Activated CD4-positive, alpha-beta memory T cell treated with anti-CD3 and anti-CD28 coated beads for 36 hours (primary cell): ENCODE measurements around the gene CCM2. TPM values are rescaled to one million over a fixed set of nuclear protein-coding genes. Genes with fewer than 3 reads are reported as not detected.
"Not testable (repeated sequence)": the region's sequence is repeated elsewhere in the genome, so short reads cannot be mapped to it uniquely, and the experiment has no call there.

Source experiments
- CTCF ChIA-PET: fragments of 350-600 bp; sonication (Branson Sonifier 250); formaldehyde crosslinking; loops from one replicate; lab custom pipeline; 2021; ENCODE audit warnings: antibody characterized with exemption, inconsistent platforms; lab: Charles Lee
- POLR2A ChIA-PET: fragments of 350-600 bp; sonication (Branson Sonifier 250); formaldehyde crosslinking; loops from one replicate; lab custom pipeline; 2021; ENCODE audit warnings: antibody characterized with exemption; lab: Charles Lee
- DNase-seq: peaks from one replicate; pipeline ENCODE4 v3.0.0-alpha.2; 2020
- H3K27ac Mint-ChIP-seq: one replicate; pipeline ENCODE4 v1.8.0; 2021; ENCODE audit warnings: mixed read lengths
- H3K27me3 Mint-ChIP-seq: one replicate; pipeline ENCODE4 v1.8.0; 2021; ENCODE audit warnings: mixed read lengths
- H3K36me3 Mint-ChIP-seq: one replicate; pipeline ENCODE4 v1.8.0; 2021; ENCODE audit warnings: mixed read lengths
- H3K4me1 Mint-ChIP-seq: one replicate; pipeline ENCODE4 v1.8.0; 2021; ENCODE audit warnings: low read depth, mixed read lengths
- H3K4me3 Mint-ChIP-seq: one replicate; pipeline ENCODE4 v1.8.0; 2021; ENCODE audit warnings: mild to moderate bottlenecking, mixed read lengths
- H3K9me3 Mint-ChIP-seq: one replicate; pipeline ENCODE4 v1.8.0; 2021; ENCODE audit warnings: mixed read lengths
- intact Hi-C: fragments of 100-400 bp; cut with micrococcal nuclease; formaldehyde crosslinking; loops from one replicate; pipeline ENCODE4 v1.15.1; 2023
- total RNA-seq, 2 experiments: library from RNA; stranded (reverse); gene quantifications; one replicate each; pipeline ENCODE4 v1.2.3, GENCODE V29; 2021

The CCM2 gene
- total RNA-seq, 2 experiments from 2014 or later: 85.2 to 89.6 TPM

DNA sequence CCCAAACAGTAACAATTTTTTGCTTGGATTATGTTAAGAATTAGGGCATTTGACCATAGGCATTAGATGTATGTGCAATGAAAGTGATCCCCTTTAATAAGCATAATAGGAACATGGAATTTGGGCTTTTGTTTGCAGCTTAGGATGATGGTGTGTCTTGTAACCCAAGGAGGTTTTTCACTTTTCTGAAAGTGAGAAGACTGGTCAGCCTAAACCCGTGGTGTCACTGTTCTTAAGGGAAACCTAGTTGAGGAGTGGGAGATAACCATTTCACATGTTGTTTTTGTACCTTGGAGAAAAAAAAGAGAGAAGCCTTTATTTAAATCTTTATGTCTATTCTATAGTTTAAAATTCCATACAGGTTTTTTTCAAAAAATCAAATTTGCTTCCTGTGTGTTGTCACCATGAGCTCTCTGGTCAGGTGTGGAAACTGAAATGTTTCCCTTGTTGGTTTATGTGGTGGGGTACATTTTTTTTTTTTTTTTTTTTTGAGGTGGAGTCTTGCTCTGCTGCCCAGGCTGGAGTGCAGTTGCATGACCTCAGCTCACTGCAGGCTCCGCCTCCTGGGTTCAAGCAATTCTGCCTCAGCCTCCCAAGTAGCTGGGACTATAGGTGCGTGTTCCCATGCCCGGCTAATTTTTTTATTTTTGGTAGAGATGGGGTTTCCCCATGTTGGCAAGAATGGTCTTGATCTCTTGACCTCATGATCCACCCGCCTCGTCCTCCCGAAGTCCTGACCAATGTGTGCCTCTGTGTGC lies 7.7 kb downstream of the CCM2 start:
- Mint-ChIP-seq H3K4me1 (peaks cover 48% of the 10 kb centered on the region), H3K36me3 (peaks cover 30% of the 10 kb centered on the region), H3K27me3 (no peaks in the 10 kb centered on the region), H3K4me3 (no peak overlapping the region), H3K27ac (peak overlapping the region; percentile 23), H3K9me3 (no peaks in the 10 kb centered on the region)
- CTCF ChIA-PET: interaction anchor here (0.9 to 1.3 kb wide), 2 partner anchors 10 to 128 kb away, joined by 4 to 5 read pairs; no protein-coding TSS in a partner anchor
- DNase-seq: no peak
- intact Hi-C loops: no loop called here
- POLR2A ChIA-PET: no interaction called here

DNA sequence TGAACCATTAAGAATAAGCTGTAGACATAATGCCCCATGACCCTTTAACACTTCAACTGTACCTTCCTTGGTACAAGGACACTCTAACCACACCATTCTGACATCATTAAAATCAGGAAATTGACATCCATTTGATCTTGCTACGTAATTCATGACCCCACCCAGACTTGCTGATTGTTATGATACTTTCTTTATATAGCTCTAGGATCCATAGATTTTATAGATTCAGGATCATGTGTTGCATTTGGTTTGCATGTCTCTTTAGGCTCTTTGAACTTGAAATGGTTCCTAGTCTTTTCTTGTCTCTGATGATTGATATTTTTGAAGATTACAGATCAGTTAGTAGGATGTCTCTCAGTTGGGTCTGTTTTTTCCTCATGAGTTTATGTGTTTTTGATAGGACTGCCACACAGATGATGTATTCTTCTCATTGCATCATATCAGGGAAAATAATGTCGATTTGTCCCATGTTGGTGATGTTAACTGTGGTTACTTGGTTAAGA lies 13.5 kb downstream of the CCM2 start:
- Mint-ChIP-seq H3K27ac (peak overlapping the region; percentile 1), H3K9me3 (no peaks in the 10 kb centered on the region), H3K36me3 (peaks cover 26% of the 10 kb centered on the region), H3K4me3 (no peak overlapping the region), H3K27me3 (no peaks in the 10 kb centered on the region), H3K4me1 (peaks cover 27% of the 10 kb centered on the region)
- DNase-seq: no peak
- CTCF ChIA-PET: interaction anchor here (1.1 kb wide), 1 partner anchor 10 kb away, joined by 3 read pairs; no protein-coding TSS in a partner anchor
- intact Hi-C loops: no loop called here
- POLR2A ChIA-PET: no interaction called here

DNA sequence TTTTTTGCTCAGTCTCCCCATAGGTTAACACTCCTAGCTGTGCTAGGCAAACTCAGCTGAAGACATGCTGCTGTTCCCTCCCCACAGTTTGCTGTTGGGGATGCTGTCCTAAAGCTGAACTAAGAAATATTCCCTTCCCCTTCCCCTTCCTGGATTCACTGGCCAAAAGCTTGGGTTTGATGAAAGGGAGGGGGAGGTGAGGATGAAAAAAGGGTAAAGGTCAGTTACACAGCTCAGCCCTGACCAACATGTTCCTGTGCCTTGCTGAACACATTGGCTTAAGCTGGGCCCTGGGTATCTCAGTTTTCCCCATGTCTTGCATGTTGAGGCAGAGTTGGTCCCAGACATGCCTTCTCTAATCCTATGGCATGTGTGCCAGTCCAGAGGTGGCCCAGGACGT lies 15.3 kb downstream of the CCM2 start:
- Mint-ChIP-seq H3K4me1 (peaks cover 25% of the 10 kb centered on the region), H3K4me3 (no peak overlapping the region), H3K36me3 (peaks cover 26% of the 10 kb centered on the region), H3K9me3 (no peaks in the 10 kb centered on the region), H3K27ac (no peak overlapping the region), H3K27me3 (no peaks in the 10 kb centered on the region)
- DNase-seq: no peak
- intact Hi-C loops: no loop called here
- ChIA-PET CTCF (interaction anchor here (1.3 kb wide), 1 partner anchor 13 kb away, joined by 4 read pairs; no protein-coding TSS in a partner anchor), POLR2A (no interaction called here)

DNA sequence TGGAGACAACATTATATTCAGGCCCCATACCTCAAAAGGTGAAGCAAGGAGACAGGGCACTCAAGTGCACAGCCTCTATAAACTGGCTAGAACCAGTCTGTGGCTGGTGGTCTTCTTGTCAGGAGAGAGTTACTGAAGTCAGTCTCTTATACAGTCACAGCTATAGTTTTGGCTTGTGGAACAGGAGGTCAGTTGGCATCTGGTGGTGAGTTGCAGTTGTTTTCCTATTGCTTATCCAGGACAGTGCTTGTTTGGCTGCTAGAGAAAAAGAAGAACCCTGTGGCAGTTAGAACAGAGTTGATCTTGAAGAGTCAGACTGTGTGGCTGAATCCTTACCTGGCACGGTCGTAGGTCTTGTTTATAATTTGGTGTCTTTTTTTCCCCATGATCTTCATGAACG lies 17.3 kb downstream of the CCM2 start:
- Mint-ChIP-seq H3K4me3 (no peak overlapping the region), H3K27ac (no peak overlapping the region), H3K27me3 (no peaks in the 10 kb centered on the region), H3K4me1 (peaks cover 33% of the 10 kb centered on the region), H3K36me3 (peaks cover 21% of the 10 kb centered on the region), H3K9me3 (no peaks in the 10 kb centered on the region)
- DNase-seq: no peak
- CTCF ChIA-PET: no interaction called here
- POLR2A ChIA-PET: no interaction called here
- intact Hi-C loops: no loop called here

DNA sequence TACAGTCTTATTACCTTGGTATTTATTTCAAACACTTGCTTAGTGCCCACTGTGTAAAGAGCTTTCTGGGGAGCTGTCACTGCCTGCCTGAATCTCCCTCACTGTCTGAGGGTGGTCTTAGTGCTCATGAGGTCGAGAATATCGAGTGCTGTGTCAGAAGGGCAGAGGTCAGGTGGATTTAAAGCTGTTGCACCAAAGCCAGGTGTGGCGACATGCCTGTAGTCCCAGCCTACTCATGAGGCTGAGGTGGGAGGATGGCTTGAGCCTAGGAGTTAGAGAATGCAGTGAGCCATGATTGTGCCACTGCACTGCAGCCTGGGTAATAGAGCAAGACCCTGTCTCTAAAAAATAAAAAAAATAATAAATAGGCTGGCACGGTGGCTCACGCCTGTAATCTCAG lies 20.9 kb downstream of the CCM2 start:
- no peak overlapping the region for H3K27ac Mint-ChIP-seq
- ChIA-PET CTCF (interaction anchor here (0.6 to 1.4 kb wide), 2 partner anchors 20 to 1566 kb away, joined by 4 read pairs; no protein-coding TSS in a partner anchor), POLR2A (interaction anchor here (0.6 to 1.0 kb wide), 3 partner anchors 15 to 42 kb away, joined by 3 read pairs; partner anchors contain the start of gene MYO1G)
- H3K4me3 Mint-ChIP-seq: no peak overlapping the region
- intact Hi-C loops: loop anchor here (10.0 kb wide), 1 partner anchor 386 kb away; no protein-coding TSS in a partner anchor
- no peaks in the 10 kb centered on the region for H3K27me3 Mint-ChIP-seq
- peaks cover 46% of the 10 kb centered on the region for H3K4me1 Mint-ChIP-seq
- DNase-seq: no peak
- H3K9me3 Mint-ChIP-seq: peaks cover 8% of the 10 kb centered on the region
- H3K36me3 Mint-ChIP-seq: peaks cover 21% of the 10 kb centered on the region

DNA sequence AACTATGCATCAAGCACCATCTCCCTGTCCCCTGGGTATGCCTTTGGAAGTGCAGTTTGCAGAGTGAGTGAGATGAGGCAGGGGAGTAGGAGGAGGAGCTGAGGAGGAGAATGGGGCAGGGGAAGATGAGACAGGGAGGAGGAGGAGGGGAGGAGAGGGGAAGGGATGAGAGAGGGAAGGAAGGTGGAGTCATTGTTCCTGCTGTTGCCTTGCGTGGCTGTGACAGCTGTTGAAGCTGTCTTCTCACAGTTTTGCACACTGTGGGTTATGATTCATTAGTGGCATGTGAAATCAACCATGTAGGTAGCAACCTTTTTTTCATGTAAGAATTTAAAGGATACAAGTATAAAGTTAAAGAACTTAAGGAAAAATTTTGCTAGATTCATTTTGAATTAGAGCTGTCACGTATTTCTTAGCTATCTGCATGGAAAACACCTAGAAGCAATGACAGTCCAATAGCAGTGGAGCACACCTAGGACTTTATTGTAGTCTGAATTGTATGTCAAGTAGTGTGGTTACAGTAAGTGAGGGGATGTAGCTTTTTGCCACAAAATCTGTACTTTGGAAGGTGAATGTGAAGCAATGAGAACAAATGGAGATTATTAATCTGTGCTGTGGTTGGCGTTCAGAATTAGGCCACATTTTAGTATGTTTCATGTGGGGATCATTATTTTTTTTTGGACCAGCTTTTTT lies 21.7 kb downstream of the CCM2 start:
- DNase-seq: peak; percentile 44
- Mint-ChIP-seq H3K4me3 (no peak overlapping the region), H3K4me1 (peaks cover 52% of the 10 kb centered on the region), H3K27me3 (no peaks in the 10 kb centered on the region), H3K27ac (peak overlapping the region; percentile 72), H3K9me3 (peaks cover 8% of the 10 kb centered on the region), H3K36me3 (peaks cover 20% of the 10 kb centered on the region)
- POLR2A ChIA-PET: interaction anchor here (0.9 to 1.0 kb wide), 2 partner anchors 20 to 43 kb away, joined by 3 read pairs; partner anchors contain the start of gene MYO1G
- intact Hi-C loops: loop anchor here (10.0 kb wide), 1 partner anchor 387 kb away; no protein-coding TSS in a partner anchor
- CTCF ChIA-PET: interaction anchor here (0.6 to 1.9 kb wide), 5 partner anchors 20 to 1567 kb away, joined by 3 to 9 read pairs (median 4); no protein-coding TSS in a partner anchor

DNA sequence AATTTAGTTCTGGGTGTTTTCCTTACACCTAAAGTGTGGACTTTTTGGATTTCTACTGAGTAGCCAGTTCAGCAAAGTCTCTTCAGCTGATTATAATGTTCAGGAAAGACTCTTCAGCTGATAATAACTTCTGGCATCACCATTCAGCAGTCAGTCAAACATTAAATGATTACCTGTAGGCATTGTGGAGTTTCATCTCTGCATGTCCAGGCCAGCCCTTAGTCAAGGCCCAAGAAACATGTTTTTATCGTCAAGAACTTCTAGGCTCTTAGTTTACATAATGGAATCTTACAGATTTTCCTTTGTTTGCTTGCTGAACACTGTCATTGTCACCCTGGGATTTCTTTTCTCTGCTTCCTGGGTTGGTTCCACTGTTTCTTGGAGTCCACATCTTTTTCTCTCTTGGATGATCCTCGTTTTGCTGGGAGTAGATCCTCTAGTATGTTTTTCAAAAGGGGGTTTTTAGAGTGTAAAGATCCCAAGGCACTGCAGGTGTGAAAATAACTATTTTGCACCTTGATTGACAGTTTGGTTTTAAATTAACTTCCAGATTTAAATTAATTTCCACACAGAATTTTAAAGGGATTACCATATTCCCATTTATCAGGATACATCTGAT lies 24.2 kb downstream of the CCM2 start:
- no peak overlapping the region for H3K4me3 Mint-ChIP-seq

DNA sequence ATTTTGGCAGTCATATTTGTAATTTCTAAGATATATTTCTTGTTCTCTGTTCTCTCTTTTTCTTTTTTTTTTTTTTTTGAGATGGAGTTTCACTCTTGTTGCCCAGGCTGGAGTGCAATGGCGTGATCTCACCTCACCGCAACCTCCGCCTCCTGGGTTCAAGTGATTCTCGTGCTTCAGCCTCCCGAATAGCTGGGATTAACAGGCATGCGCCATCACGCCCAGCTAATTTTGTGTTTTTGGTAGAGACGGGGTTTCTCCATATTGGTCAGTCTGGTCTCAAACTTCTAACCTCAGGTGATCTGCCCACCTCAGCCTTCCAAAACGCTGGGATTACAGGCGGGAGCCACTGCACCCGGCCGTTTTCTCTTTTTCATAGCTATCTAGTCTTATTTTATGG lies 25.5 kb downstream of the CCM2 start:
- CTCF ChIA-PET: interaction anchor here (0.9 kb wide), 1 partner anchor 45 kb away, joined by 4 read pairs; no protein-coding TSS in a partner anchor
- H3K27ac Mint-ChIP-seq: peak overlapping the region; percentile 79

More for the DNA sequence above, 24.2 kb downstream of the CCM2 start:
- ChIA-PET CTCF (interaction anchor here (0.6 to 2.0 kb wide), 2 partner anchors 23 to 112 kb away, joined by 3 to 7 read pairs; no protein-coding TSS in a partner anchor), POLR2A (interaction anchor here (1.0 to 1.1 kb wide), 3 partner anchors 12 to 32 kb away, joined by 3 to 4 read pairs (median 3); no protein-coding TSS in a partner anchor)
- H3K9me3 Mint-ChIP-seq: peaks cover 8% of the 10 kb centered on the region
- no peaks in the 10 kb centered on the region for H3K27me3 Mint-ChIP-seq
- no peak for DNase-seq
- peaks cover 42% of the 10 kb centered on the region for H3K36me3 Mint-ChIP-seq
- intact Hi-C loops: loop anchor here (10.0 kb wide), 1 partner anchor 389 kb away; no protein-coding TSS in a partner anchor
- H3K27ac Mint-ChIP-seq: peak overlapping the region; percentile 2
- peaks cover 77% of the 10 kb centered on the region for H3K4me1 Mint-ChIP-seq

DNA sequence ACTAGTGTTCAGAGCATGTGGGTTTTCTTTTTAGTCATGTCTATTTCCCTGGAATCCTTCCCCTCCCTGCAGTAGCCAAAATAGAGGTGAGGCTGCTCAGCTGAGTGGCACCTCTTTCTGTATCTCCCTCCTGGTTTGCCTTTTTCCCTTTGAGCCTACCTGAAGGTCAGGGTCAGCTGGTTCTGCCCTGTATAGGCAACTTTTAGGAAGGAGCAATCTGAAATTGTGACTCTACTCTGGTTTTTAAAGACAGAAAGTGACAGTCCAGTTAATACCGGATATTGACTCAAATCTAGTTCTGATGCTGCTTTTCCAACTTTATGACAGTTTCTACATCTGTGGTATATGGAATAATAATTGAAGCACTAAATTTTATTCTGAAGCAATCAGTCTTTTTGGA lies 26.0 kb downstream of the CCM2 start:
- intact Hi-C loops: loop anchor here (2.0 to 10.0 kb wide), 3 partner anchors 21 to 391 kb away; no protein-coding TSS in a partner anchor
- Mint-ChIP-seq H3K27me3 (no peaks in the 10 kb centered on the region), H3K36me3 (peaks cover 47% of the 10 kb centered on the region), H3K4me1 (peaks cover 80% of the 10 kb centered on the region), H3K9me3 (peaks cover 8% of the 10 kb centered on the region), H3K27ac (peak overlapping the region; percentile 79), H3K4me3 (peak overlapping the region; percentile 9)
- CTCF ChIA-PET: interaction anchor here (0.9 kb wide), 1 partner anchor 46 kb away, joined by 4 read pairs; no protein-coding TSS in a partner anchor
- POLR2A ChIA-PET: interaction anchor here (1.2 to 4.8 kb wide), 2 partner anchors 25 to 52 kb away, joined by 3 to 30 read pairs; no protein-coding TSS in a partner anchor
- DNase-seq: peak; percentile 25

More for the DNA sequence above, 25.5 kb downstream of the CCM2 start:
- peak overlapping the region; percentile 9 for H3K4me3 Mint-ChIP-seq
- not testable (repeated sequence) for H3K9me3 Mint-ChIP-seq, DNase-seq, H3K27me3 Mint-ChIP-seq
- POLR2A ChIA-PET: interaction anchor here (1.2 to 4.8 kb wide), 2 partner anchors 24 to 52 kb away, joined by 3 to 30 read pairs; no protein-coding TSS in a partner anchor
- peaks cover 84% of the 10 kb centered on the region for H3K4me1 Mint-ChIP-seq
- peaks cover 47% of the 10 kb centered on the region for H3K36me3 Mint-ChIP-seq
- intact Hi-C loops: loop anchor here (5.0 to 10.0 kb wide), 2 partner anchors 143 to 391 kb away; no protein-coding TSS in a partner anchor

DNA sequence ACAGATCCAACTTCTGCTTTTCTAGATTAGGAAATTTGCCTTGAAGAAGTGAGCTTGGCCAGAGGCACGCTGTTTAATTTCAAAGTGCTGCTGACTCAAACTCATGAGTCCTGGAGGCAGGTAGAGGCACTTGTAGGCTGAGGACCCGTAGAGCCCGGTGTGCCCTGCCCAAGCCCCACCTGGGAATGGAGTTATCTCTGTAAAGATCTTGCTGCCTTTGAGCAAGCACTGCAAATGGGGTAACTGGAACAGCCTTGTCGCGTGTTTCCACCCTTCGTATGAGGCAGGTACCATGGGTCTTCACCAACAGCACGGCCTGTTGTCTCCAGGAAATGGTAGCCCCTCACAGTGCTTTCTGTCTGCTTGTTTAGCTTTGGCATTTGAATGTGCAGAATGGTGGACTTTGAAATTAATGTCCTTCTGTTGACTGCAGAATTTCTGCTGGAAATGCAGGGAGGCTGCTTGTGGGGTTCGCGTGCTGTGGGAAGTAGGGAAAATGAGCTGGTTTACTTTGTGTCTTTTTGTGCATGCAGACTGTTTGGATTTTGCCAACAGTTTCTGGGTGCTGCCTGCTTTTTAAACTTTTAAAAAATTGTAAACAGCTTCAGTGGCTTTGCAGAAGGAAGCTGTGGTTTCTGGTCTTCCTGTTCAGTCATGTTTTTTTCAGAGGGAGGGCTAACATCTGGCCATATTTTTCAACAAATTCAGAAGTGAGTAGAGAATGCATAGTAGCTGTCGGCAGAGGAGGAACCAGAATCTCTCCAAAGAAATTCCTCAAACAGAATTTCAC lies 27.2 kb downstream of the CCM2 start:
- Mint-ChIP-seq H3K4me3 (peak overlapping the region; percentile 72), H3K36me3 (peaks cover 44% of the 10 kb centered on the region), H3K4me1 (peaks cover 80% of the 10 kb centered on the region), H3K27me3 (no peaks in the 10 kb centered on the region), H3K27ac (peak overlapping the region; percentile 82), H3K9me3 (peaks cover 8% of the 10 kb centered on the region)
- intact Hi-C loops: loop anchor here (1.0 to 10.0 kb wide), 5 partner anchors 20 to 392 kb away; no protein-coding TSS in a partner anchor
- ChIA-PET POLR2A (interaction anchor here (0.8 to 4.8 kb wide), 7 partner anchors 10 to 85 kb away, joined by 3 to 30 read pairs (median 9); partner anchors contain the start of genes MYO1G and TBRG4), CTCF (interaction anchor here (0.7 to 1.7 kb wide), 7 partner anchors 10 to 109 kb away, joined by 3 to 9 read pairs (median 5); no protein-coding TSS in a partner anchor)
- DNase-seq: peak; percentile 30
